GM23338 (cell line): ENCODE measurements around the gene METTL6. TPM values are rescaled to one million over a fixed set of nuclear protein-coding genes. Genes with fewer than 3 reads are reported as not detected.

Experiments used
- ATAC-seq: fragments of 200-7000 bp; cut with Tn5 transposase; 3 replicates; pipeline ENCODE4 v1.9.1; 2020
- DNase-seq: peaks from one replicate; pipeline ENCODE4 v3.0.0-alpha.2; 2015; ENCODE audit warnings: low spot score
- H2AFZ ChIP-seq: fragments of 200-600 bp; sonication (generic); 2 replicates; pipeline ENCODE4 v1.8.0; 2016; ENCODE audit warnings: antibody characterized with exemption, mild to moderate bottlenecking, moderate library complexity
- H3F3A ChIP-seq: fragments of 200-600 bp; sonication (generic); replicated peaks from 2 replicates; pipeline ENCODE4 v1.8.0; 2017; ENCODE audit warnings: antibody characterized with exemption, mixed run types, low read depth
- H3K27ac ChIP-seq: fragments of 200-600 bp; sonication (generic); 2 replicates; pipeline ENCODE4 v1.6.1; 2016; ENCODE audit warnings: low read depth
- H3K27me3 ChIP-seq: fragments of 200-600 bp; sonication (generic); 2 replicates; pipeline ENCODE4 v1.8.0; 2016; ENCODE audit warnings: mild to moderate bottlenecking, mixed run types, moderate library complexity; ENCODE audit not compliant: insufficient read depth
- H3K36me3 ChIP-seq: fragments of 200-600 bp; sonication (generic); 2 replicates; pipeline ENCODE4 v1.8.0; 2016; ENCODE audit warnings: mild to moderate bottlenecking; ENCODE audit not compliant: insufficient read depth
- H3K4me1 ChIP-seq: fragments of 200-600 bp; sonication (generic); 2 replicates; pipeline ENCODE4 v1.8.0; 2016; ENCODE audit warnings: mild to moderate bottlenecking, moderate library complexity; ENCODE audit not compliant: insufficient read depth
- H3K4me2 ChIP-seq: fragments of 200-600 bp; sonication (generic); 2 replicates; pipeline ENCODE4 v1.7.1; 2017; ENCODE audit warnings: mixed run types
- H3K4me3 ChIP-seq: fragments of 200-600 bp; sonication (generic); 2 replicates; pipeline ENCODE4 v1.6.1; 2016; ENCODE audit warnings: mixed run types
- H3K79me2 ChIP-seq: fragments of 200-600 bp; sonication (generic); replicated peaks from 2 replicates; pipeline ENCODE4 v1.8.0; 2017; ENCODE audit warnings: mild to moderate bottlenecking; ENCODE audit not compliant: insufficient read depth
- H3K9me2 ChIP-seq: fragments of 200-600 bp; sonication (generic); 2 replicates; pipeline ENCODE4 v1.8.0; 2017; ENCODE audit not compliant: insufficient read depth
- H4K20me1 ChIP-seq: fragments of 200-600 bp; sonication (generic); replicated peaks from 2 replicates; pipeline ENCODE4 v1.8.0; 2017; ENCODE audit warnings: mild to moderate bottlenecking; ENCODE audit not compliant: insufficient read depth
- H3K27ac Mint-ChIP-seq: 2 replicates; pipeline ENCODE4 v1.8.0; 2020; ENCODE audit warnings: inconsistent platforms, mild to moderate bottlenecking, moderate library complexity, mixed read lengths
- H3K27me3 Mint-ChIP-seq: 3 replicates; pipeline ENCODE4 v1.8.0; 2022; ENCODE audit warnings: low read depth, mild to moderate bottlenecking, moderate library complexity, mixed read lengths, inconsistent platforms; ENCODE audit not compliant: insufficient read depth, poor library complexity
- H3K36me3 Mint-ChIP-seq: 3 replicates; pipeline ENCODE4 v1.8.0; 2021; ENCODE audit warnings: low read depth, mild to moderate bottlenecking, inconsistent platforms, moderate library complexity, mixed read lengths
- H3K4me1 Mint-ChIP-seq: 3 replicates; pipeline ENCODE4 v1.8.0; 2020; ENCODE audit warnings: mild to moderate bottlenecking, inconsistent platforms, mixed read lengths
- H3K4me3 Mint-ChIP-seq: 3 replicates; pipeline ENCODE4 v1.8.0; 2021; ENCODE audit warnings: moderate library complexity, mild to moderate bottlenecking, inconsistent platforms, mixed read lengths
- H3K9me3 Mint-ChIP-seq: 3 replicates; pipeline ENCODE4 v1.8.0; 2020; ENCODE audit warnings: moderate library complexity, mild to moderate bottlenecking, inconsistent platforms, mixed read lengths
- CREB1 ChIP-seq: fragments of 250-450 bp; sonication (Bioruptor Pico); IDR thresholded peaks from 2 replicates; pipeline ENCODE4 v1.5.0; 2020; ENCODE audit warnings: low read depth, mild to moderate bottlenecking, moderate library complexity
- CTCF ChIP-seq, 2 experiments: fragments of 200-600 bp in 1 of 2; sonication (generic) in 1 of 2; conservative IDR thresholded peaks; 2 replicates each; pipeline versions ENCODE4 v1.5.1 to v1.6.1; 2016 to 2017; ENCODE audit warnings: antibody characterized with exemption in 2 of 2, low read depth in 2 of 2, mild to moderate bottlenecking in 2 of 2, moderate library complexity in 1 of 2
- EZH2 ChIP-seq: fragments of 200-600 bp; sonication (generic); IDR thresholded peaks from one replicate; pipeline ENCODE4 v1.8.0; 2017; ENCODE audit warnings: antibody characterized with exemption, mild to moderate bottlenecking, low read depth; ENCODE audit not compliant: unreplicated experiment
- EZH2phosphoT487 ChIP-seq: fragments of 200-600 bp; sonication (generic); IDR thresholded peaks from one replicate; pipeline ENCODE4 v1.8.1; 2018; ENCODE audit warnings: antibody characterized with exemption; ENCODE audit not compliant: unreplicated experiment
- JUNB ChIP-seq: IDR thresholded peaks from one replicate; pipeline ENCODE4 v1.6.1; 2016; ENCODE audit warnings: antibody characterized with exemption; ENCODE audit not compliant: unreplicated experiment
- NANOG ChIP-seq: IDR thresholded peaks from 2 replicates; pipeline ENCODE4 v1.6.1; 2016; ENCODE audit warnings: antibody characterized with exemption, borderline replicate concordance
- POLR2AphosphoS5 ChIP-seq: IDR thresholded peaks from 2 replicates; pipeline ENCODE4 v1.6.1; 2016; ENCODE audit warnings: antibody characterized with exemption, low read depth
- REST ChIP-seq: IDR thresholded peaks from one replicate; pipeline ENCODE4 v1.6.1; 2018; ENCODE audit warnings: antibody characterized with exemption; ENCODE audit not compliant: unreplicated experiment
- STAT1 ChIP-seq: IDR thresholded peaks from one replicate; pipeline ENCODE4 v1.6.1; 2016; ENCODE audit warnings: antibody characterized with exemption; ENCODE audit not compliant: unreplicated experiment
- ZNF114 ChIP-seq: fragments of 250-450 bp; sonication (Bioruptor Pico); IDR thresholded peaks from 2 replicates; pipeline ENCODE4 v1.5.0; 2020; ENCODE audit warnings: mild to moderate bottlenecking, moderate library complexity
- ZNF331 ChIP-seq: fragments of 250-450 bp; sonication (Bioruptor Pico); IDR thresholded peaks from 2 replicates; pipeline ENCODE4 v1.5.0; 2020; ENCODE audit warnings: low read depth, mild to moderate bottlenecking, moderate library complexity
- ZNF462 ChIP-seq: fragments of 250-450 bp; sonication (Bioruptor Pico); IDR thresholded peaks from 2 replicates; pipeline ENCODE4 v1.5.0; 2020; ENCODE audit warnings: mild to moderate bottlenecking, moderate library complexity
- polyA plus RNA-seq: library from polyadenylated mRNA; unstranded; fragments of >200 nt; fragmentation: Nextera tagmentation; extraction: Ambion mirVana; gene quantifications from 2 replicates; pipeline ENCODE4 v1.2.1, GENCODE V29; 2016
- total RNA-seq: library from RNA; depleted of rRNA; stranded (reverse); fragments of >200 nt; shearing (Covaris generic); gene quantifications from 2 replicates; pipeline ENCODE4 v1.2.3, GENCODE V29; 2014
- TF ChIP-seq, protein P1 (sequence below): IDR thresholded peaks from 2 replicates; pipeline ENCODE4 v1.6.1; 2016; ENCODE audit warnings: antibody characterized with exemption

METTL6 gene
- total and polyA plus RNA-seq, 2 experiments from 2014 or later, result 15.1 to 17.8 TPM

GRCh38 chr3:15387735-15388134, 39.6 kb downstream of the METTL6 start (continued):
- TF ChIP-seq ZNF114 (CRISPR knock-in tag) (no peak), POLR2AphosphoS5 (no peak), NANOG (no peak)

- H3K27ac ChIP-seq, result no peak overlapping the region
- H3K4me1 Mint-ChIP-seq, result no peaks in the 10 kb centered on the region
- no peaks in the 10 kb centered on the region for H3K79me2 ChIP-seq
- no peak overlapping the region for H3K4me3 Mint-ChIP-seq
- no peaks in the 10 kb centered on the region for H3K27me3 ChIP-seq
- no peak for TF ChIP-seq POLR2AphosphoS5
- TF ChIP-seq ZNF462 (CRISPR knock-in tag), result no peak
- TF ChIP-seq REST, result no peak
- TF ChIP-seq NANOG, result no peak
- TF ChIP-seq EZH2, result no peak
- TF ChIP-seq, protein P1, sequence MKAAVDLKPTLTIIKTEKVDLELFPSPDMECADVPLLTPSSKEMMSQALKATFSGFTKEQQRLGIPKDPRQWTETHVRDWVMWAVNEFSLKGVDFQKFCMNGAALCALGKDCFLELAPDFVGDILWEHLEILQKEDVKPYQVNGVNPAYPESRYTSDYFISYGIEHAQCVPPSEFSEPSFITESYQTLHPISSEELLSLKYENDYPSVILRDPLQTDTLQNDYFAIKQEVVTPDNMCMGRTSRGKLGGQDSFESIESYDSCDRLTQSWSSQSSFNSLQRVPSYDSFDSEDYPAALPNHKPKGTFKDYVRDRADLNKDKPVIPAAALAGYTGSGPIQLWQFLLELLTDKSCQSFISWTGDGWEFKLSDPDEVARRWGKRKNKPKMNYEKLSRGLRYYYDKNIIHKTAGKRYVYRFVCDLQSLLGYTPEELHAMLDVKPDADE, result no peak
- TF ChIP-seq CREB1 (CRISPR knock-in tag), result no peak
- TF ChIP-seq STAT1, result no peak
- TF ChIP-seq EZH2phosphoT487, result no peak
- no peak for TF ChIP-seq ZNF331
- TF ChIP-seq ZNF114 (CRISPR knock-in tag), result no peak
- no peak for TF ChIP-seq CTCF (conservative IDR thresholded peaks at IDR 0.05; ENCODE audit: low read depth in 2 of 2)
- TF ChIP-seq JUNB, result no peak
- 0 out of 3 replicates have a peak, but pooled peaks cover 3% of the 10 kb centered on the region for H3K36me3 Mint-ChIP-seq
- no peaks in the 10 kb centered on the region for H3K9me2 ChIP-seq
- H2AFZ ChIP-seq, result no peak overlapping the region
- ATAC-seq, result no peak
- no peaks in the 10 kb centered on the region for H3F3A ChIP-seq
- no peak for DNase-seq
- no peak overlapping the region for H3K4me3 ChIP-seq
- no peaks in the 10 kb centered on the region for H3K36me3 ChIP-seq
- no peak overlapping the region for H3K27ac Mint-ChIP-seq
- H3K4me2 ChIP-seq, result no peak overlapping the region
- H4K20me1 ChIP-seq, result no peaks in the 10 kb centered on the region
- no peaks in the 10 kb centered on the region for H3K4me1 ChIP-seq
- H3K27me3 Mint-ChIP-seq, result no peaks in the 10 kb centered on the region
- peaks cover 29% of the 10 kb centered on the region for H3K9me3 Mint-ChIP-seq
Observed at GRCh38 chr3:15387171-15387581, 40.2 kb downstream of the METTL6 start.
